Endothelial cell of umbilical vein (primary cell): Measurements from ENCODE around the gene NIN.

Source experiments
- MYC ChIP-seq: IDR thresholded peaks from one replicate; pipeline ENCODE4 v1.6.1; 2011; ENCODE audit warnings: mild to moderate bottlenecking, low read depth, low read length
- TF ChIP-seq, protein P1 (sequence below), 2 donors: IDR thresholded peaks; 1 replicate in 1 of 2; 2 replicates in 1 of 2; pipeline ENCODE4 v1.5.1; 2011; ENCODE audit warnings: low read length in 2 of 2, mild to moderate bottlenecking in 2 of 2, moderate library complexity in 2 of 2, control low read depth in 1 of 2, inconsistent platforms in 1 of 2, low read depth in 1 of 2; ENCODE audit not compliant: insufficient read depth in 1 of 2; ENCODE audit errors: extremely low read depth in 1 of 2

DNA sequence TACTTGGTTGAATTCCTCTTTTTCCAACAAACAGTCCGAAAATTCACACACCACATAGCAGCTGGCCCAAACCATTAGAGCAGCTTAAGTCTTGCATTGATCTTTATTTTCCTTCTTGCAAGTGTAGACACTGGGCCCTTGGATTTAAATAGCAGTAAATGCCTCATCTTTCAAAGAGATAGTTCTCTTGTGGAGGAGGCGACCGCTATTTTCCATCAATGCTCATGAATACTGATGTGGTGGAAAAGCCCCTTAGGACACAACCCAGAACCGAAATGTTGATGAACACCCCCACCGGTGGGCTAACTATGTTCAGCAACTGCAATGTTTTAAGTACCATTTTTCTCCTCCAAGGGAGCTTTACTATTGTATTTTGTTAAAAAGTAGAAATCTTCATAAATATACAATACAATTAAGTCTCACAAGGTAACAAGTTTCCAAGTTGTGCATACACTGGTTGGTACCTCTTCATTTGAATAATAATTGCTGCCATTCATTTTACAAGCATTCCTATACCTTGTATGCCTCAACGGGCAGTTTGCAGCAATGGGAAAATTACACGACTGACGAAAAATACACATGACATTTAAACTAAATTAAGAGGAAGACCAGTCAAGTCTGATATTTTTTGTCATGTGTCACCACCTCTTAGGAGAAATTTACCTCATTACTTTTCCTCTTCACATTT, 18.0 kb downstream of the NIN start:
- TF ChIP-seq, protein P1, sequence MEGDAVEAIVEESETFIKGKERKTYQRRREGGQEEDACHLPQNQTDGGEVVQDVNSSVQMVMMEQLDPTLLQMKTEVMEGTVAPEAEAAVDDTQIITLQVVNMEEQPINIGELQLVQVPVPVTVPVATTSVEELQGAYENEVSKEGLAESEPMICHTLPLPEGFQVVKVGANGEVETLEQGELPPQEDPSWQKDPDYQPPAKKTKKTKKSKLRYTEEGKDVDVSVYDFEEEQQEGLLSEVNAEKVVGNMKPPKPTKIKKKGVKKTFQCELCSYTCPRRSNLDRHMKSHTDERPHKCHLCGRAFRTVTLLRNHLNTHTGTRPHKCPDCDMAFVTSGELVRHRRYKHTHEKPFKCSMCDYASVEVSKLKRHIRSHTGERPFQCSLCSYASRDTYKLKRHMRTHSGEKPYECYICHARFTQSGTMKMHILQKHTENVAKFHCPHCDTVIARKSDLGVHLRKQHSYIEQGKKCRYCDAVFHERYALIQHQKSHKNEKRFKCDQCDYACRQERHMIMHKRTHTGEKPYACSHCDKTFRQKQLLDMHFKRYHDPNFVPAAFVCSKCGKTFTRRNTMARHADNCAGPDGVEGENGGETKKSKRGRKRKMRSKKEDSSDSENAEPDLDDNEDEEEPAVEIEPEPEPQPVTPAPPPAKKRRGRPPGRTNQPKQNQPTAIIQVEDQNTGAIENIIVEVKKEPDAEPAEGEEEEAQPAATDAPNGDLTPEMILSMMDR (IDR thresholded peaks at IDR 0.05; ENCODE audit: extremely low read depth in 1 of 2, insufficient read depth in 1 of 2, low read depth in 1 of 2, low read length in 2 of 2): no peak
- TF ChIP-seq MYC: no peak
